Smooth muscle cell (in vitro differentiated cells): ENCODE data around the gene WIPF2. TPM values are rescaled to one million over a fixed set of nuclear protein-coding genes. Genes with fewer than 3 reads are reported as not detected.
A peak's percentile ranks its signal among the peaks of the same experiment; 100 is the strongest.

Experiments
- DNase-seq: peaks from one replicate; lab custom pipeline; 2025; ENCODE audit not compliant: unreplicated experiment; lab: John Stamatoyannopoulos, UW
- H2AFZ ChIP-seq: fragments of 200-600 bp; sonication (generic); 2 replicates; pipeline ENCODE4 v1.6.0; 2016; ENCODE audit warnings: antibody characterized with exemption, low read depth, mild to moderate bottlenecking
- H3F3A ChIP-seq: fragments of 200-600 bp; sonication (generic); 2 replicates; pipeline ENCODE4 v1.6.0; 2017; ENCODE audit warnings: antibody characterized with exemption, low read depth
- H3K27ac ChIP-seq: fragments of 200-600 bp; sonication (generic); 2 replicates; pipeline ENCODE4 v1.5.1; 2016; ENCODE audit warnings: low read depth, mild to moderate bottlenecking
- H3K27me3 ChIP-seq: fragments of 200-600 bp; sonication (generic); 2 replicates; pipeline ENCODE4 v1.6.1; 2016; ENCODE audit warnings: low read depth, mild to moderate bottlenecking
- H3K36me3 ChIP-seq: fragments of 200-600 bp; sonication (generic); 2 replicates; pipeline ENCODE4 v1.5.1; 2016; ENCODE audit warnings: low read depth
- H3K4me1 ChIP-seq: fragments of 200-600 bp; sonication (generic); 2 replicates; pipeline ENCODE4 v1.5.1; 2016; ENCODE audit warnings: low read depth
- H3K4me2 ChIP-seq: fragments of 200-600 bp; sonication (generic); 2 replicates; pipeline ENCODE4 v1.6.0; 2016; ENCODE audit warnings: mild to moderate bottlenecking
- H3K4me3 ChIP-seq: fragments of 200-600 bp; sonication (generic); 2 replicates; pipeline ENCODE4 v1.5.1; 2016; ENCODE audit warnings: mild to moderate bottlenecking
- H3K79me2 ChIP-seq: fragments of 200-600 bp; sonication (generic); 2 replicates; pipeline ENCODE4 v1.6.0; 2016; ENCODE audit warnings: low read depth, mild to moderate bottlenecking
- H3K9ac ChIP-seq: fragments of 200-600 bp; sonication (generic); 2 replicates; pipeline ENCODE4 v1.6.0; 2016; ENCODE audit warnings: low read depth
- H3K9me3 ChIP-seq: fragments of 200-600 bp; sonication (generic); replicated peaks from 2 replicates; pipeline ENCODE4 v1.5.1; 2016; ENCODE audit warnings: low read depth
- H4K20me1 ChIP-seq: fragments of 200-600 bp; sonication (generic); 2 replicates; pipeline ENCODE4 v1.6.0; 2016; ENCODE audit warnings: low read depth
- CTCF ChIP-seq: fragments of 200-600 bp; sonication (generic); IDR thresholded peaks from 2 replicates; pipeline ENCODE4 v1.5.1; 2017; ENCODE audit warnings: borderline replicate concordance, mild to moderate bottlenecking, antibody characterized with exemption; ENCODE audit not compliant: insufficient read depth, poor library complexity, severe bottlenecking
- WGBS: methylation state at CpG from one replicate; pipeline ENCODE4 v1.1.7; 2016; ENCODE audit warnings: low lambda C conversion rate; 5-methylcytosine and 5-hydroxymethylcytosine counted together
- polyA plus RNA-seq: library from polyadenylated mRNA; unstranded; fragments of >200 nt; fragmentation: Nextera tagmentation; extraction: Ambion mirVana; gene quantifications from 2 replicates; pipeline ENCODE4 v1.2.1, GENCODE V29; 2016
- total RNA-seq: library from RNA; depleted of rRNA; stranded (reverse); fragments of >200 nt; gene quantifications from 2 replicates; pipeline ENCODE4 v1.2.3, GENCODE V29; 2014

WIPF2 gene
- total and polyA plus RNA-seq, 2 experiments from 2014 or later = 6.7 to 13.9 TPM

DNA sequence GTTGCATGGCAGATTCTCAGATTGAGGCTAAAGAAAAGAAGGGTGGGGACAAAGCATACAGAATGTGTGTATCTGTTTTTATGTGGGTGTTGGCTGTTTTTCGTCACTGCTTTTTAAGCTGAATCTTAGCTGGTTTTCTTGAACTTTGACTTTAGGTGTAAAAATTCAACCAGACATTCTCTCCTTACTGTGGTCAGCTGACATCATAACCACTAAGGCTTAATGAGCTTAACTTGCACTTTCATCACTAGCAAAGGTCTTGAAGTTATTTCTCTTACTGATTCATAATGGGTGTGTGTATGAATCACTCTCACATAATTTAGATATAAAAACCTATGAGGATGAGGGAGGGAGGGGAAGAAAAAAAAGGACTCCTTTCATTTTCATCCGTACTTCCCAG is 64.6 kb downstream of the WIPF2 start:
- Histone ChIP-seq H3K36me3 (peaks cover 2% of the 10 kb centered on the region), H3K9me3 (no peaks in the 10 kb centered on the region), H3K27ac (peak overlapping the region; percentile 92), H3K4me1 (peaks cover 4% of the 10 kb centered on the region), H3K4me2 (peak overlapping the region; percentile 75), H4K20me1 (peaks cover 16% of the 10 kb centered on the region), H2AFZ (no peak overlapping the region), H3K4me3 (peak overlapping the region; percentile 24), H3K79me2 (peaks cover under 1% of the 10 kb centered on the region), H3K9ac (peak overlapping the region; percentile 70), H3K27me3 (no peaks in the 10 kb centered on the region), H3F3A (peaks cover 22% of the 10 kb centered on the region)
- WGBS = 13% methylated on average over 2 of the region's 2 CpGs
- DNase-seq = no peak
- TF ChIP-seq CTCF = no peak

DNA sequence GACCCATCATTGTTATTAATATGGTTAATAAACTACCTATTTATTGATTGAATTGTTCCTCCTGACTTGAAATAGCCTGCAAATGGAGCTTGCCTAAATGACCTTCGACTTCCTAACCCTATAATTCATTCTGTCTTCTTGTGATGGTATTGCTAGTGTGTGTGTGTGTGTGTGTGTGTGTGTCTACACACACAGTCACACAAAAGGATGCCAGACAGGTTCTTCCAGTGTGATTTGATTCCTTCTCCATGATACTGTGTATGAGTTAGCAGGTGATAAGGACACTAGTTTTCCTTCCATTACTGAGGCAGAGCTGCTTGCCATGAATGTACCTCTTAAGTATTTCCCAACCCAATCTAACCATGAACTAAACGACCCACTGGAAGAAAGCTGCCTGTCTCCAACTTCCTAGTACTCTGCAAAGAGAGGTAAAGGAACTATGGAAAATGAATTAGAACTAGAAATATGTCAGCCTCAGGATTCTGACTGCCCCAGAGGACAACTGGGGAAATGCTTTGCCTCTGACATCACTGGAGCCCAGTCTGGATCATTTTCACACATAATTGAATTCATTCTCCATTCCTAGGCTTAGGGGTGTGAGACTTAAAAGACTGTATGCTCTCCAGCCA is 65.1 kb downstream of the WIPF2 start:
- Histone ChIP-seq H3K4me2 (peak overlapping the region; percentile 75), H3K9ac (peak overlapping the region; percentile 70), H3F3A (peaks cover 22% of the 10 kb centered on the region), H4K20me1 (peaks cover 16% of the 10 kb centered on the region), H3K27me3 (no peaks in the 10 kb centered on the region), H3K4me1 (peaks cover 4% of the 10 kb centered on the region), H3K27ac (peak overlapping the region; percentile 92), H3K9me3 (no peaks in the 10 kb centered on the region), H3K4me3 (peak overlapping the region; percentile 24), H2AFZ (no peak overlapping the region), H3K79me2 (peaks cover 5% of the 10 kb centered on the region), H3K36me3 (no peaks in the 10 kb centered on the region)
- WGBS = 53% methylated on average over 2 of the region's 2 CpGs
- peak; percentile 5 for TF ChIP-seq CTCF
- no peak for DNase-seq

DNA sequence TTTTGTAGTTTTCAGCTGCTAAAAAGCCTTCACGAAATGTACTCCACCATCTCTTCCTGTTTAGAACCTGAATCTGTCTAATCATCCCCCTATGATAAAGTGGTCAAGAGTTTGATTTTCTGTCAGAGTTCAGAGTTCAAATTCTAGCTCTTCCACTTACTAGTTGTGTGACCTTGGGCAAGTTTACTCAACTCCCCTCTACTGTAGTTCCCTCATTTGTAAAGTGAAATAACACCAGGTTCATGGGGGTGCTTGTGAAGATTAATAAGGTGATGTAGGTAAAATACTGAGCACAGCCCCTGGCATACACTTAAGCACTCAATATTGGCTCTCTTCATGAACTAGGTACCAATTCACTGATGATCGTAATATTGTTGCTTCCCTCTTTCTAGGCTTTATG is 67.4 kb downstream of the WIPF2 start:
- H3K36me3 ChIP-seq = no peaks in the 10 kb centered on the region
- no peak overlapping the region for H3K4me3 ChIP-seq
- H3K4me2 ChIP-seq = no peak overlapping the region
- H3K27ac ChIP-seq = no peak overlapping the region
- H3K27me3 ChIP-seq = no peaks in the 10 kb centered on the region
- no peak overlapping the region for H2AFZ ChIP-seq
- 91% methylated on average over 2 of the region's 2 CpGs for WGBS
- DNase-seq = no peak
- H4K20me1 ChIP-seq = peaks cover 14% of the 10 kb centered on the region
- H3K9me3 ChIP-seq = no peaks in the 10 kb centered on the region
- no peak overlapping the region for H3K9ac ChIP-seq
- H3K4me1 ChIP-seq = peaks cover 4% of the 10 kb centered on the region
- TF ChIP-seq CTCF = no peak
- peaks cover 20% of the 10 kb centered on the region for H3F3A ChIP-seq
- peaks cover 7% of the 10 kb centered on the region for H3K79me2 ChIP-seq

DNA sequence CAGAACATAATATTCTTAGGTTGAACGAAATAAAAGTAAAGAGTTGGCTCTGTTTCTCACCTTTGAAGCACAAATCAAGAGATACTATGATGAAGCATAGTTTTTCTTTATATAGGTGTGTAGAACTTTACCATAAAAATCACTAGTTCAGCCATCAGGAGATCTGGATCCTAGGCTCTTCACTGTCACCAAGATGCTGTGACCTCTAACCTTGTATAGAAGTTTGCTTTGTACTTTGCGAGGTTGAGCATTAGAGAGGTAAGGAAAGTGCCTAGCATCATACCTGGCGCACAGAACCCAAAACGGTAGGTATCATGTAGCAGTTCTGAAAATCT is 68.0 kb downstream of the WIPF2 start:
- no peak for TF ChIP-seq CTCF
- Histone ChIP-seq H4K20me1 (peaks cover 13% of the 10 kb centered on the region), H3K9me3 (no peaks in the 10 kb centered on the region), H3K4me1 (peaks cover 4% of the 10 kb centered on the region), H3K27ac (no peak overlapping the region), H3F3A (peaks cover 15% of the 10 kb centered on the region), H3K36me3 (no peaks in the 10 kb centered on the region), H3K9ac (no peak overlapping the region), H3K27me3 (no peaks in the 10 kb centered on the region), H3K4me3 (peak overlapping the region; percentile 24), H3K79me2 (peaks cover 7% of the 10 kb centered on the region), H3K4me2 (peak overlapping the region; percentile 75), H2AFZ (no peak overlapping the region)
- no peak for DNase-seq
- WGBS = 50% methylated on average over 4 of the region's 4 CpGs
